ENCODE measurements around the gene MUS81. TPM values are rescaled to one million over a fixed set of nuclear protein-coding genes. Genes with fewer than 3 reads are reported as not detected.

The MUS81 gene
- total and polyA plus RNA-seq, 2 of the 13 experiments (the other 11 are each of a cell fraction or from before 2014, with no cell fraction given): 25.6 to 30.2 TPM

DNA sequence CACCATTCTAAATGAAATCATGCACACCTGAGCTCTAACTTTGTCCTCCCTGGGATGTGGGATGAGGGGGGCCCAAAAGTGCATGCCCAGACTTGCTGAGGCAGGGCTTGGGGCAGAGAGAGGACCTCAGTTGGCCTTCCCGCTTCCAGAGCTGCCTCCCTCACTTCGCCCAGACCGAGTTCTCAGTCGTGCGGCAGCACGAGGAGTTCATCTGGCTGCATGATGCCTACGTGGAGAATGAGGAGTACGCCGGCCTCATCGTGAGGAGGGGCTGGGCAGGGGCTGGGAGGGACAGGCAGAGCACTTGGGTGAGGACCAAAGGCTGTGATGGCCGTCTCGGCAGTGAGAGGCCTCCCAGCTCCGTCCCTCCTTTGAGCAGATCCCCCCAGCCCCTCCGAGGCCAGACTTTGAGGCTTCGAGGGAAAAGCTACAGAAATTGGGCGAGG, 10.4 kb upstream of the MUS81 start (continued):
- TF ChIP-seq, protein P1, sequence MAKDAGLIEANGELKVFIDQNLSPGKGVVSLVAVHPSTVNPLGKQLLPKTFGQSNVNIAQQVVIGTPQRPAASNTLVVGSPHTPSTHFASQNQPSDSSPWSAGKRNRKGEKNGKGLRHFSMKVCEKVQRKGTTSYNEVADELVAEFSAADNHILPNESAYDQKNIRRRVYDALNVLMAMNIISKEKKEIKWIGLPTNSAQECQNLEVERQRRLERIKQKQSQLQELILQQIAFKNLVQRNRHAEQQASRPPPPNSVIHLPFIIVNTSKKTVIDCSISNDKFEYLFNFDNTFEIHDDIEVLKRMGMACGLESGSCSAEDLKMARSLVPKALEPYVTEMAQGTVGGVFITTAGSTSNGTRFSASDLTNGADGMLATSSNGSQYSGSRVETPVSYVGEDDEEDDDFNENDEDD (CRISPR knock-in tag; IDR thresholded peaks at IDR 0.05; ENCODE audit: borderline replicate concordance): peak; percentile 43; the same call in 1 of the 2 replicates
- TF ChIP-seq SP4 (CRISPR knock-in tag; IDR thresholded peaks at IDR 0.05): peak; percentile 37; the same call in 1 of the 2 replicates
- no peak for TF ChIP-seq ZNF775 (CRISPR knock-in tag; IDR thresholded peaks at IDR 0.05; ENCODE audit: borderline replicate concordance)
- TF ChIP-seq ATRX (CRISPR knock-in tag; IDR thresholded peaks at IDR 0.05; ENCODE audit: borderline replicate concordance): no peak
- peak; percentile 61; the same call in 1 of the 2 replicates for TF ChIP-seq ZZZ3 (CRISPR knock-in tag; IDR thresholded peaks at IDR 0.05; ENCODE audit: borderline replicate concordance)
- TF ChIP-seq ZFX (CRISPR knock-in tag; IDR thresholded peaks at IDR 0.05; ENCODE audit: low read depth): peak; percentile 54
- TF ChIP-seq, protein P2, sequence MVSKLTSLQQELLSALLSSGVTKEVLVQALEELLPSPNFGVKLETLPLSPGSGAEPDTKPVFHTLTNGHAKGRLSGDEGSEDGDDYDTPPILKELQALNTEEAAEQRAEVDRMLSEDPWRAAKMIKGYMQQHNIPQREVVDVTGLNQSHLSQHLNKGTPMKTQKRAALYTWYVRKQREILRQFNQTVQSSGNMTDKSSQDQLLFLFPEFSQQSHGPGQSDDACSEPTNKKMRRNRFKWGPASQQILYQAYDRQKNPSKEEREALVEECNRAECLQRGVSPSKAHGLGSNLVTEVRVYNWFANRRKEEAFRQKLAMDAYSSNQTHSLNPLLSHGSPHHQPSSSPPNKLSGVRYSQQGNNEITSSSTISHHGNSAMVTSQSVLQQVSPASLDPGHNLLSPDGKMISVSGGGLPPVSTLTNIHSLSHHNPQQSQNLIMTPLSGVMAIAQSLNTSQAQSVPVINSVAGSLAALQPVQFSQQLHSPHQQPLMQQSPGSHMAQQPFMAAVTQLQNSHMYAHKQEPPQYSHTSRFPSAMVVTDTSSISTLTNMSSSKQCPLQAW (CRISPR knock-in tag; IDR thresholded peaks at IDR 0.05): 0 out of 2 replicates have a peak, but pooled peaks have one; percentile 19
- TF ChIP-seq, protein P3, sequence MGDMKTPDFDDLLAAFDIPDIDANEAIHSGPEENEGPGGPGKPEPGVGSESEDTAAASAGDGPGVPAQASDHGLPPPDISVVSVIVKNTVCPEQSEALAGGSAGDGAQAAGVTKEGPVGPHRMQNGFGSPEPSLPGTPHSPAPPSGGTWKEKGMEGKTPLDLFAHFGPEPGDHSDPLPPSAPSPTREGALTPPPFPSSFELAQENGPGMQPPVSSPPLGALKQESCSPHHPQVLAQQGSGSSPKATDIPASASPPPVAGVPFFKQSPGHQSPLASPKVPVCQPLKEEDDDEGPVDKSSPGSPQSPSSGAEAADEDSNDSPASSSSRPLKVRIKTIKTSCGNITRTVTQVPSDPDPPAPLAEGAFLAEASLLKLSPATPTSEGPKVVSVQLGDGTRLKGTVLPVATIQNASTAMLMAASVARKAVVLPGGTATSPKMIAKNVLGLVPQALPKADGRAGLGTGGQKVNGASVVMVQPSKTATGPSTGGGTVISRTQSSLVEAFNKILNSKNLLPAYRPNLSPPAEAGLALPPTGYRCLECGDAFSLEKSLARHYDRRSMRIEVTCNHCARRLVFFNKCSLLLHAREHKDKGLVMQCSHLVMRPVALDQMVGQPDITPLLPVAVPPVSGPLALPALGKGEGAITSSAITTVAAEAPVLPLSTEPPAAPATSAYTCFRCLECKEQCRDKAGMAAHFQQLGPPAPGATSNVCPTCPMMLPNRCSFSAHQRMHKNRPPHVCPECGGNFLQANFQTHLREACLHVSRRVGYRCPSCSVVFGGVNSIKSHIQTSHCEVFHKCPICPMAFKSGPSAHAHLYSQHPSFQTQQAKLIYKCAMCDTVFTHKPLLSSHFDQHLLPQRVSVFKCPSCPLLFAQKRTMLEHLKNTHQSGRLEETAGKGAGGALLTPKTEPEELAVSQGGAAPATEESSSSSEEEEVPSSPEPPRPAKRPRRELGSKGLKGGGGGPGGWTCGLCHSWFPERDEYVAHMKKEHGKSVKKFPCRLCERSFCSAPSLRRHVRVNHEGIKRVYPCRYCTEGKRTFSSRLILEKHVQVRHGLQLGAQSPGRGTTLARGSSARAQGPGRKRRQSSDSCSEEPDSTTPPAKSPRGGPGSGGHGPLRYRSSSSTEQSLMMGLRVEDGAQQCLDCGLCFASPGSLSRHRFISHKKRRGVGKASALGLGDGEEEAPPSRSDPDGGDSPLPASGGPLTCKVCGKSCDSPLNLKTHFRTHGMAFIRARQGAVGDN (CRISPR knock-in tag; IDR thresholded peaks at IDR 0.05): peak; percentile 95
- peak; percentile 4; the same call in 1 of the 2 replicates for TF ChIP-seq HNRNPL (IDR thresholded peaks at IDR 0.05; ENCODE audit: low read depth, low read length)
- no peak for TF ChIP-seq PTBP1 (IDR thresholded peaks at IDR 0.05; ENCODE audit: low read depth, low read length, poor library complexity, severe bottlenecking)
- 0 out of 2 replicates have a peak, but pooled peaks have one; percentile 74 for TF ChIP-seq SMAD9 (CRISPR knock-in tag; IDR thresholded peaks at IDR 0.05)
- TF ChIP-seq, protein P4, sequence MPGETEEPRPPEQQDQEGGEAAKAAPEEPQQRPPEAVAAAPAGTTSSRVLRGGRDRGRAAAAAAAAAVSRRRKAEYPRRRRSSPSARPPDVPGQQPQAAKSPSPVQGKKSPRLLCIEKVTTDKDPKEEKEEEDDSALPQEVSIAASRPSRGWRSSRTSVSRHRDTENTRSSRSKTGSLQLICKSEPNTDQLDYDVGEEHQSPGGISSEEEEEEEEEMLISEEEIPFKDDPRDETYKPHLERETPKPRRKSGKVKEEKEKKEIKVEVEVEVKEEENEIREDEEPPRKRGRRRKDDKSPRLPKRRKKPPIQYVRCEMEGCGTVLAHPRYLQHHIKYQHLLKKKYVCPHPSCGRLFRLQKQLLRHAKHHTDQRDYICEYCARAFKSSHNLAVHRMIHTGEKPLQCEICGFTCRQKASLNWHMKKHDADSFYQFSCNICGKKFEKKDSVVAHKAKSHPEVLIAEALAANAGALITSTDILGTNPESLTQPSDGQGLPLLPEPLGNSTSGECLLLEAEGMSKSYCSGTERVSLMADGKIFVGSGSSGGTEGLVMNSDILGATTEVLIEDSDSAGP (CRISPR knock-in tag; IDR thresholded peaks at IDR 0.05; ENCODE audit: borderline replicate concordance): peak; percentile 44; the same call in 1 of the 2 replicates
- TF ChIP-seq, protein P5, sequence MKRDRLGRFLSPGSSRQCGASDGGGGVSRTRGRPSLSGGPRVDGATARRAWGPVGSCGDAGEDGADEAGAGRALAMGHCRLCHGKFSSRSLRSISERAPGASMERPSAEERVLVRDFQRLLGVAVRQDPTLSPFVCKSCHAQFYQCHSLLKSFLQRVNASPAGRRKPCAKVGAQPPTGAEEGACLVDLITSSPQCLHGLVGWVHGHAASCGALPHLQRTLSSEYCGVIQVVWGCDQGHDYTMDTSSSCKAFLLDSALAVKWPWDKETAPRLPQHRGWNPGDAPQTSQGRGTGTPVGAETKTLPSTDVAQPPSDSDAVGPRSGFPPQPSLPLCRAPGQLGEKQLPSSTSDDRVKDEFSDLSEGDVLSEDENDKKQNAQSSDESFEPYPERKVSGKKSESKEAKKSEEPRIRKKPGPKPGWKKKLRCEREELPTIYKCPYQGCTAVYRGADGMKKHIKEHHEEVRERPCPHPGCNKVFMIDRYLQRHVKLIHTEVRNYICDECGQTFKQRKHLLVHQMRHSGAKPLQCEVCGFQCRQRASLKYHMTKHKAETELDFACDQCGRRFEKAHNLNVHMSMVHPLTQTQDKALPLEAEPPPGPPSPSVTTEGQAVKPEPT (CRISPR knock-in tag; IDR thresholded peaks at IDR 0.05; ENCODE audit: low read depth): 0 out of 2 replicates have a peak, but pooled peaks have one; percentile 59
- no peak for TF ChIP-seq SYNCRIP (IDR thresholded peaks at IDR 0.05; ENCODE audit: insufficient read depth, low read depth, low read length)

All from HepG2 (cell line).